Kidney (tissue), 14 donors: ENCODE data around the gene NUMB. TPM values are rescaled to one million over a fixed set of nuclear protein-coding genes. Genes with fewer than 3 reads are reported as not detected.

Experiments used
- DNase-seq, 5 donors: peaks; one replicate each; pipeline ENCODE4 v3.0.0-alpha.2; 2013 to 2020
- FAIRE-seq: peaks from 2 replicates; lab custom pipeline; 2012; peaks lifted over from hg19 to GRCh38; lab: Jason Lieb, UNC
- H3K27ac ChIP-seq, 2 donors: one replicate each; pipeline ENCODE4 v1.7.0; 2013; ENCODE audit warnings: low read depth in 2 of 2, low read length in 2 of 2, inconsistent platforms in 1 of 2
- H3K27me3 ChIP-seq: one replicate; pipeline ENCODE4 v1.7.1; 2013; ENCODE audit warnings: low read length, inconsistent platforms; ENCODE audit not compliant: control insufficient read depth, insufficient read depth
- H3K36me3 ChIP-seq, 3 donors: one replicate each; pipeline versions ENCODE4 v1.7.0 to v1.7.1; 2013; ENCODE audit warnings: low read length in 3 of 3, control low read depth in 1 of 3, inconsistent platforms in 1 of 3; ENCODE audit not compliant: insufficient read depth in 3 of 3, control insufficient read depth in 2 of 3
- H3K4me1 ChIP-seq, 3 donors: one replicate each; pipeline versions ENCODE4 v1.7.0 to v1.7.1; 2013; ENCODE audit warnings: low read length in 3 of 3, inconsistent platforms in 1 of 3, low read depth in 1 of 3; ENCODE audit not compliant: control insufficient read depth in 2 of 3, insufficient read depth in 2 of 3
- H3K4me3 ChIP-seq, 3 donors: one replicate each; pipeline versions ENCODE4 v1.7.0 to v1.8.1; 2013; ENCODE audit warnings: low read length in 3 of 3, control low read depth in 1 of 3, inconsistent platforms in 1 of 3
- H3K9ac ChIP-seq, 3 donors: one replicate each; pipeline versions ENCODE4 v1.7.0 to v1.7.1; 2013; ENCODE audit warnings: low read length in 3 of 3, control low read depth in 1 of 3, inconsistent platforms in 1 of 3
- H3K9me3 ChIP-seq, 3 donors: one replicate each; pipeline versions ENCODE4 v1.7.0 to v1.7.1; 2013; ENCODE audit warnings: low read length in 3 of 3, control low read depth in 1 of 3, inconsistent platforms in 1 of 3; ENCODE audit not compliant: control insufficient read depth in 2 of 3, insufficient read depth in 1 of 3
- intact Hi-C: fragments of 100-400 bp; cut with DNase I; formaldehyde crosslinking; loops from one replicate; pipeline ENCODE4 v1.11.1; 2022
- polyA plus RNA-seq: library from polyadenylated mRNA; stranded (reverse); fragments of 350-450 nt; fragmentation: Illumina TruSeq; extraction: RNeasy Lipid Tissue Mini Kit (QIAGEN cat#74804); gene quantifications from one replicate; pipeline ENCODE4 v1.2.3, GENCODE V29; 2014; ENCODE audit warnings: low read depth, low replicate concordance; ENCODE audit not compliant: insufficient read depth
- total RNA-seq: library from RNA; stranded (reverse); fragmentation: NEBNext Ultra II Directional; extraction: Animal tissue kit (Norgen Biotek cat#: 25700); gene quantifications from one replicate; pipeline ENCODE4 v1.2.1, GENCODE V29; 2021
- TF ChIP-seq, protein P1 (sequence below): IDR thresholded peaks from 3 replicates; pipeline ENCODE4 v1.5.1; 2012; ENCODE audit warnings: mild to moderate bottlenecking, moderate library complexity, borderline replicate concordance; ENCODE audit not compliant: insufficient read depth; ENCODE audit errors: extremely low read depth
- donor health status: control.
- donor health status: control.
- donor health status: control.
- donor health status: control.
- donor health status: control.
- donor health status: DM: yes; HTN: yes; CAD: no.
- donor health status: Normal renal cell carcinoma (clear cell type).

Gene NUMB
- total and polyA plus RNA-seq, 2 donors from 2014 or later: 42.4 to 104 TPM

DNA sequence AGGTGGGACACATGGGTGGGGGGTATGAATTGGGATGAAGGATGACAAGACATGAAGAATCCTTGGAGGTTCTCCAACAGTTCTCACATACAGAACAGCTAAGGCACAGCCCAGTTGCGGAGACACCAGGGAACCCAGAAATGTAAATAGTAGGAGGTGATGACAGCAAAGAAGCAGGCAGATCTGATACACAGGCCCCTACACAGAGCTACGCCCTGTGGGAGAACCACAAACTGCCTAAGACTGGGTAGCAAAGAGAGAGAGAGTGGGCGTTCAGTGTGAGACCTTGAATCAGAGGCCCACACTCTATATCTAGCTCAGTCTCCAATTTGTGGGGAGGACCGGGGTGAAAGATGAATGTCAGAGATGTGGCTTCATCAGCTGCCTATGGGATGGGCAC is 9.5 kb upstream of the NUMB start:
- peaks cover 0 to 10% (median 8%) of the 10 kb centered on the region in 3 donors for H3K4me1 ChIP-seq
- no peaks in the 10 kb centered on the region for H3K27me3 ChIP-seq
- H3K27ac ChIP-seq: no peak overlapping the region
- TF ChIP-seq, protein P1, sequence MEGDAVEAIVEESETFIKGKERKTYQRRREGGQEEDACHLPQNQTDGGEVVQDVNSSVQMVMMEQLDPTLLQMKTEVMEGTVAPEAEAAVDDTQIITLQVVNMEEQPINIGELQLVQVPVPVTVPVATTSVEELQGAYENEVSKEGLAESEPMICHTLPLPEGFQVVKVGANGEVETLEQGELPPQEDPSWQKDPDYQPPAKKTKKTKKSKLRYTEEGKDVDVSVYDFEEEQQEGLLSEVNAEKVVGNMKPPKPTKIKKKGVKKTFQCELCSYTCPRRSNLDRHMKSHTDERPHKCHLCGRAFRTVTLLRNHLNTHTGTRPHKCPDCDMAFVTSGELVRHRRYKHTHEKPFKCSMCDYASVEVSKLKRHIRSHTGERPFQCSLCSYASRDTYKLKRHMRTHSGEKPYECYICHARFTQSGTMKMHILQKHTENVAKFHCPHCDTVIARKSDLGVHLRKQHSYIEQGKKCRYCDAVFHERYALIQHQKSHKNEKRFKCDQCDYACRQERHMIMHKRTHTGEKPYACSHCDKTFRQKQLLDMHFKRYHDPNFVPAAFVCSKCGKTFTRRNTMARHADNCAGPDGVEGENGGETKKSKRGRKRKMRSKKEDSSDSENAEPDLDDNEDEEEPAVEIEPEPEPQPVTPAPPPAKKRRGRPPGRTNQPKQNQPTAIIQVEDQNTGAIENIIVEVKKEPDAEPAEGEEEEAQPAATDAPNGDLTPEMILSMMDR: no peak
- no peak overlapping the region for H3K9ac ChIP-seq
- no peaks in the 10 kb centered on the region for H3K36me3 ChIP-seq
- H3K9me3 ChIP-seq: no peaks in the 10 kb centered on the region
- FAIRE-seq: no peak
- intact Hi-C loops: loop anchor here (10.0 kb wide), 2 partner anchors 163 to 293 kb away; no protein-coding TSS in a partner anchor
- DNase-seq: no peak
- H3K4me3 ChIP-seq: no peak overlapping the region

DNA sequence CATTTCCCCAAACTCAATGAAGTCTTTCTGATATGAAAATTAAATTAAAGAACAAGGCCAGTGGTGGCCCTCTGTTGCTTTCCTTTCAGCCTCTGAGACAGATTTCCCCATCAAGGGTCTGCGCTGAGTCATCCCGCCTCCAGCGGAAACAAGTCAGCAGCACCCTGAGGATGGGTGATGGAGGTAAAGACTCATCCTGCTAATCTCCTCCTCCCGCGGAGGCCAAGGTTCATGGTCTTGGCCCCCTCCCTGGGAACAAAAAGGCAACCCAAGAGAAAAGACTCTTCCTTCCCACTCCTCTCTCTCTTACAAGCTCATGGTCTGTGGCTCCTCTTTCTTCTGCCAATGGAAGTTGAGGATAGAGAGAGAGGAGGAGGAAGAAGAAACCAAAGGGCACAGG is 9.0 kb upstream of the NUMB start:
- intact Hi-C loops: loop anchor here (10.0 kb wide), 2 partner anchors 163 to 293 kb away; no protein-coding TSS in a partner anchor
- DNase-seq: no peak

DNA sequence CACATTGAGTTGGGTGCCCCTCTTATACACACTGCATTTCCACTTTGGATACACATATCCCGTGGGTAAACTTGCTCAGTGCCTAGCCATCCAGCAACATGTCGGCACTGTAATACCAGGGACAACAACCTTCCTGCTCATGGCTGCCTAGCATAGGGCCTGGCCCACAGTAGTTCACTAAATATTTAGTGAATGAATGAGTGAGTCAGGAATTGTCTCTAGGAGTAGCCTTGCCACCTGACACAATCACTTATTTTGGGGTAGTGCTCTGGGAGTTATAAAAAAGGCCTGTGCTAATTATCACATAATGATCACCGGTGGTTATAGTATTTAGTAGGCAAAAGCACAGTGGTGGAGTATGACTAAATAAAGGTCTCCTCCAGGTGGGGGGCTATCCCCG is 8.5 kb upstream of the NUMB start:
- Histone ChIP-seq H3K9me3 (no peaks in the 10 kb centered on the region), H3K27ac (no peak overlapping the region), H3K27me3 (no peaks in the 10 kb centered on the region), H3K4me1 (peaks cover 0 to 19% (median 13%) of the 10 kb centered on the region in 3 donors), H3K9ac (no peak overlapping the region), H3K4me3 (no peak overlapping the region), H3K36me3 (no peaks in the 10 kb centered on the region)
- no peak for DNase-seq
- TF ChIP-seq, protein P1: no peak
- FAIRE-seq: no peak
- intact Hi-C loops: loop anchor here (10.0 kb wide), 2 partner anchors 162 to 292 kb away; no protein-coding TSS in a partner anchor

More for the DNA sequence above, 9.0 kb upstream of the NUMB start:
- Histone ChIP-seq H3K4me3 (no peak overlapping the region), H3K27ac (no peak overlapping the region), H3K27me3 (no peaks in the 10 kb centered on the region), H3K9ac (no peak overlapping the region), H3K36me3 (no peaks in the 10 kb centered on the region), H3K9me3 (no peaks in the 10 kb centered on the region), H3K4me1 (peaks cover 0 to 14% (median 9%) of the 10 kb centered on the region in 3 donors)
- no peak for FAIRE-seq
- TF ChIP-seq, protein P1: no peak
